Lung (tissue), 12 donors: Measurements from ENCODE around the gene SERPINI1. TPM values are rescaled to one million over a fixed set of nuclear protein-coding genes. Genes with fewer than 3 reads are reported as not detected.

ENCODE experiments used
- ATAC-seq: fragments of 200-7000 bp; cut with Tn5 transposase; one replicate; pipeline ENCODE4 v1.9.1; 2020; ENCODE audit warnings: moderate number of reproducible peaks; ENCODE audit not compliant: insufficient read depth, low FRiP score
- DNase-seq, 3 donors: peaks; one replicate each; pipeline ENCODE4 v3.0.0-alpha.2; 2013 to 2017
- H3K27ac ChIP-seq, 2 donors: one replicate each; pipeline ENCODE4 v1.5.1; 2013; ENCODE audit warnings: mild to moderate bottlenecking in 2 of 2, moderate library complexity in 2 of 2, control low read depth in 1 of 2, inconsistent platforms in 1 of 2, low read depth in 1 of 2, low read length in 1 of 2
- H3K27me3 ChIP-seq, 3 donors: one replicate each; pipeline ENCODE4 v1.5.1; 2013; ENCODE audit warnings: low read length in 2 of 3; ENCODE audit not compliant: control insufficient read depth in 3 of 3, insufficient read depth in 3 of 3
- H3K36me3 ChIP-seq, 4 donors: one replicate each; pipeline ENCODE4 v1.5.1; 2013; ENCODE audit warnings: low read length in 4 of 4, mild to moderate bottlenecking in 1 of 4, moderate library complexity in 1 of 4; ENCODE audit not compliant: control insufficient read depth in 4 of 4, insufficient read depth in 4 of 4
- H3K4me1 ChIP-seq, 5 donors: one replicate each; pipeline ENCODE4 v1.5.1; 2013; ENCODE audit warnings: low read length in 5 of 5, mild to moderate bottlenecking in 2 of 5, moderate library complexity in 1 of 5; ENCODE audit not compliant: control insufficient read depth in 5 of 5, insufficient read depth in 5 of 5
- H3K4me3 ChIP-seq: one replicate; pipeline ENCODE4 v1.5.1; 2013; ENCODE audit warnings: mild to moderate bottlenecking, control low read depth, moderate library complexity
- H3K9ac ChIP-seq, 2 donors: one replicate each; pipeline ENCODE4 v1.5.1; 2013; ENCODE audit warnings: low read length in 2 of 2, control low read depth in 1 of 2; ENCODE audit not compliant: insufficient read depth in 1 of 2
- H3K9me3 ChIP-seq, 4 donors: one replicate each; pipeline ENCODE4 v1.5.1; 2013; ENCODE audit warnings: low read length in 3 of 4, mild to moderate bottlenecking in 1 of 4, moderate library complexity in 1 of 4; ENCODE audit not compliant: control insufficient read depth in 4 of 4, insufficient read depth in 3 of 4
- CTCF ChIP-seq: IDR thresholded peaks from 2 replicates; pipeline ENCODE4 v1.5.1; 2012; ENCODE audit warnings: mild to moderate bottlenecking; ENCODE audit errors: control extremely low read depth, extremely low read depth
- WGBS, 2 donors: extraction: QIAGEN DNeasy Blood & Tissue Kit; methylation state at CpG; one replicate each; pipeline ENCODE4 v1.1.7; 2013; 5-methylcytosine and 5-hydroxymethylcytosine counted together
- polyA plus RNA-seq, 2 donors: library from polyadenylated mRNA; stranded (reverse); fragments of 200-250 nt; gene quantifications; one replicate each; pipeline ENCODE4 v1.2.1, GENCODE V29; 2013
- total RNA-seq, 2 donors: library from RNA; depleted of rRNA in 1 of 2; stranded (reverse); fragments of >200 nt in 1 of 2; gene quantifications; one replicate each; pipeline ENCODE4 v1.2.1, GENCODE V29; 2014 to 2021
- donor health status: control.
- donor health status: control.
- donor health status: Bipolar disorder and iron deficiency.
- donor health status: healthy.
- donor health status: DM: yes; HTN: yes; CAD: no.

The SERPINI1 gene
- total and polyA plus RNA-seq, 4 donors = 3.3 to 18.3 (median 5.5) TPM

- Histone ChIP-seq H3K9ac (no peak overlapping the region), H3K9me3 (peaks cover 0 to 2% (median 0%) of the 10 kb centered on the region in 4 donors), H3K36me3 (no peaks in the 10 kb centered on the region), H3K4me1 (peaks cover 0 to 11% (median 6%) of the 10 kb centered on the region in 5 donors), H3K27me3 (no peaks in the 10 kb centered on the region), H3K4me3 (no peak overlapping the region), H3K27ac (peak overlapping the region in 1 of 2 donors; percentile 58)
- WGBS, 2 donors = 41 to 46% methylated on average over 6 of the region's 6 CpGs
- no peak for TF ChIP-seq CTCF
- ATAC-seq (no peak), DNase-seq (no peak)
These were observed 126.7 kb downstream of the SERPINI1 start for GRCh38 chr3:167862104-167862730.

- Histone ChIP-seq H3K9me3 (peaks cover 0 to 2% (median 0%) of the 10 kb centered on the region in 4 donors), H3K27me3 (no peaks in the 10 kb centered on the region), H3K4me1 (peaks cover 0 to 11% (median 6%) of the 10 kb centered on the region in 5 donors), H3K9ac (no peak overlapping the region), H3K36me3 (no peaks in the 10 kb centered on the region), H3K4me3 (no peak overlapping the region), H3K27ac (peak overlapping the region in 1 of 2 donors; percentile 62)
- DNase-seq (no peak), ATAC-seq (no peak)
- WGBS, 2 donors = 76 to 86% methylated on average over 9 of the region's 9 CpGs
- no peak for TF ChIP-seq CTCF
These were observed 128.5 kb downstream of the SERPINI1 start for GRCh38 chr3:167863811-167864551.

GRCh38 chr3:167864552-167864874, 129.0 kb downstream of the SERPINI1 start:
- Histone ChIP-seq H3K9ac (no peak overlapping the region), H3K4me3 (no peak overlapping the region), H3K27me3 (no peaks in the 10 kb centered on the region), H3K4me1 (peaks cover 0 to 11% (median 6%) of the 10 kb centered on the region in 5 donors), H3K9me3 (peaks cover 0 to 2% (median 0%) of the 10 kb centered on the region in 4 donors), H3K27ac (peak overlapping the region in 1 of 2 donors; percentile 62), H3K36me3 (no peaks in the 10 kb centered on the region)
- no peak for TF ChIP-seq CTCF
- DNase-seq (peak in 2 of 3 donors; percentile 17 to 66), ATAC-seq (no peak)
- 79 to 80% methylated on average over 1 of the region's 1 CpG for WGBS, 2 donors
